D341Med (cell line): ENCODE results near the gene PCBP3.
"Not testable (repeated sequence)": the region's sequence is repeated elsewhere in the genome, so short reads cannot be mapped to it uniquely, and the experiment has no call there.

Experiments used
- DNase-seq: peaks from one replicate; pipeline ENCODE4 v3.0.0; 2012; ENCODE audit warnings: low spot score

Gene PCBP3

GRCh38 chr21:45970674-45971615 is 327.4 kb downstream of the PCBP3 start:
- DNase-seq = peak; percentile 89

- DNase-seq = peak; percentile 35
Measured at GRCh38 chr21:45971616-45972352, 328.3 kb downstream of the PCBP3 start.

- peak; percentile 32 for DNase-seq
Measured at GRCh38 chr21:45972353-45972715, 328.8 kb downstream of the PCBP3 start.

GRCh38 chr21:45972716-45973474 is 329.4 kb downstream of the PCBP3 start:
- peak; percentile 76 for DNase-seq

GRCh38 chr21:45973475-45974072 is 330.0 kb downstream of the PCBP3 start:
- peak; percentile 85 for DNase-seq

GRCh38 chr21:45974073-45975019 is 330.8 kb downstream of the PCBP3 start:
- no peak for DNase-seq

- DNase-seq = no peak
Measured at GRCh38 chr21:45975020-45975666, 331.6 kb downstream of the PCBP3 start.

- DNase-seq = not testable (repeated sequence)
Measured at GRCh38 chr21:45975667-45976409, 332.3 kb downstream of the PCBP3 start.

GRCh38 chr21:45976701-45977311 is 333.3 kb downstream of the PCBP3 start:
- DNase-seq = no peak

GRCh38 chr21:45977396-45977795 is 333.9 kb downstream of the PCBP3 start:
- no peak for DNase-seq

GRCh38 chr21:45979141-45979631 is 335.7 kb downstream of the PCBP3 start:
- no peak for DNase-seq

- no peak for DNase-seq
Measured at GRCh38 chr21:45979651-45980050, 336.1 kb downstream of the PCBP3 start.

- no peak for DNase-seq
Measured at GRCh38 chr21:45980271-45980670, 336.7 kb downstream of the PCBP3 start.

GRCh38 chr21:45980697-45981096 is 337.2 kb downstream of the PCBP3 start:
- DNase-seq = no peak

GRCh38 chr21:45981151-45982091 is 337.9 kb downstream of the PCBP3 start, which contains the start of gene COL6A1:
COL6A1 (plus strand) TSS chr21:45981770; CDS start chr21:45981851, 81 bp downstream.
- DNase-seq = peak; percentile 90

- no peak for DNase-seq
Measured at GRCh38 chr21:45982092-45982757, 338.7 kb downstream of the PCBP3 start.
